ENCODE results near the gene SPTBN5.
A peak's percentile ranks its signal among the peaks of the same experiment; 100 is the strongest.

The SPTBN5 gene

GRCh38 chr15:41883484-41883825 lies 10.4 kb downstream of the SPTBN5 start:
- DNase-seq (ENCODE audit: low read depth): no peak

DNA sequence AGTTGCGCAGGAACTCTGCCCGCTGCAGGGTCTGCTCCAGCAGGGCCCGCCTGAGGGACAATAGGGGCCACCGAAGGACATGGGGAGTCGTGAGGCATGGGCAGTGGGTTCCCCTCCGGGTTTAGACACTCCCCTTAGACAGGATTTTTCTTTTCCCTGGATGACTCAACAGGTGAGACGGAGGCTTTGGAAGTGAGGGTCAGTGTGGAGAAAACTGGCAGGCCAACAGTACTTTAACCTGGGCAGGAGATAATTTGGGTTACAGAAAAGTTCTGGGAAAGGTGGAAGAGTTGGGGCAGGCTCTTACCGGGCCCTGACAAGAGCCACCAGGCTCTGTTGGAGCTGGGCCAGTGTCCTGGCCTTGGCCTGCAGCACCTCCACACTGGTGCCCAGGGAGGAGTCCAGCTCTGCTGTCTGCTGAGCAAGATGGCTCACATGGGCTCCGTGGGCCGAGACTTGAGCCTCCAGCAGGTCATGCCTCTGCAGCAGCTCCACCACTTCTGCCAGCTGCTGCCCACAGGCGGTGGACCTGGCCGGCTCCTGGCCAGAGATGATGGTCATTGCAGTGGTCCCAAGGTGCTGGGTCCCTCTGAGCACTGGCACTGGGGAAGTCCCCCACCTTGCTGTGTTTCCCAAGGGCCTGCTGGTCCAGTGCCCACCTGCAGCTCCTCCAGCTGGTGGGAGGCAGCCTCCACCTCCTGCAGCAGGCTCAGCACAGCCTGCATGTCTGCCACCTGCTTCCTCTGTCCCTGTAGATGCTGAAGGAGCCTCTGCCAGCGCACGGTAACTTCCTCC lies 11.0 kb downstream of the SPTBN5 start:
- DNase-seq (ENCODE audit: low read depth): no peak

- DNase-seq (ENCODE audit: low read depth): no peak
These were observed 11.7 kb downstream of the SPTBN5 start for GRCh38 chr15:41881920-41882688.

GRCh38 chr15:41881550-41881919 lies 12.3 kb downstream of the SPTBN5 start:
- no peak for DNase-seq (ENCODE audit: low read depth)

GRCh38 chr15:41881086-41881485 lies 12.8 kb downstream of the SPTBN5 start:
- DNase-seq (ENCODE audit: low read depth): no peak

DNA sequence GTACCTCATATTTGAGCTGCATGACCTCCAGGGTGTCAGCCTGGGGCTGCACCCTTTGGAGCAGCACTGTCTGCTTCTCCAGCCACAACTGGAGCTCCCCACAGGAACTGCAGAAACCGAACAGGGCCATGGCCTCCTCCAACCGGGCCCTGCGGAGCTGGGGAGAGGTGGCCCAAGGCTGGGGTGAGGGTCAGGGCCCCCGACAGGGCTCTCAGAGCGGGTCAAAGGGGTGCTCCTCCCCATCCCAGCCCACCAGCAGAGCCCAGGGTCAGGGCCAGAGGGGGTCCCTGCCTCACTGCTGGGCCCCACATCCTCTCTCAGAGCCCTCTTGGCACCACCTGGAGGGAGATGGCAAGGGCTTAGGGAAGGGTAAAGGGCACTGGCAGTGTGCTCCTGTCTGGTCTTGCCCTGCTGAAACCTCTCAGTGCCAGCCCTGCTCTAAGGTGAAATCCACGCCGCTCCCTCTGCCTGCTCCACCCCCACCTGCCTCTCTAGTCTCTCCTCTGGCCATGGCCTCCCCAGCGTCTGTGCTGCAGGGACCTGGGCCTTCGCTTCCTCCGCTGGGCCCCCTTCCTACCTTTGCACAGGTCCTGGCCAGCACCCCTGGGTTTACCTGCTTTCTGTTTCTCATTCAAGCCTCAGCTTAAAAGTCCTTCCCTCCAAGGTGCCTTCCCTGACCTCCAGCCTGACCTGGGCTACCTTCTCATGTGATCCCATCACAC lies 13.5 kb downstream of the SPTBN5 start:
- no peak for DNase-seq (ENCODE audit: low read depth)

DNA sequence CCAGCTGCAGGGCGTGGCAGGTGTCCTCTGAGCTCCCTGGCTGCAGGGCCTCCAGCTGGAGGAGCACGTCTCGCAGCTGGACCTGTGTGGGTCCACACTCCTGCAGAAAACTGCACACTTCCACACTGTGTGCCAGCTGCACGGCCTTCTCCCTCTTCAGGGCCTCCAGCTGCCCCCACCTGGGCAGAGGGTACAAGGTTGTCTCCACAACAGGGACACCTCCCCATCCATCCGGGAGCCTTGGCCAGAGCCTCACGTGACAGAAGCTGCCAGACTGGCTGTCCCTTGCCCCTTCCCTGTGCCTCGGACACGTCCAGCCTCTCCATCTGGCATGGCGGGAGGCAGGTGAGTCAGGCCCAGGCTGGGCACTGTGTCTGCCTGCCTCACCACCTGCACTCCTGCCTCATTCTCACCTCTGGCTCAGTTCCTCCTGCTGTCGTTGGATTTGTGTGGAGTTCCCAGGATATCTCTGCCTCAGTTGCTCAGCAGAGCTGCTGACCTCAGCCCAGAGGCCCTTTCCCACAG lies 14.5 kb downstream of the SPTBN5 start:
- DNase-seq (ENCODE audit: low read depth): no peak

GRCh38 chr15:41878355-41878699 lies 15.5 kb downstream of the SPTBN5 start:
- DNase-seq (ENCODE audit: low read depth): no peak

- DNase-seq (ENCODE audit: low read depth): no peak
These were observed 16.1 kb downstream of the SPTBN5 start for GRCh38 chr15:41877631-41878354.

DNA sequence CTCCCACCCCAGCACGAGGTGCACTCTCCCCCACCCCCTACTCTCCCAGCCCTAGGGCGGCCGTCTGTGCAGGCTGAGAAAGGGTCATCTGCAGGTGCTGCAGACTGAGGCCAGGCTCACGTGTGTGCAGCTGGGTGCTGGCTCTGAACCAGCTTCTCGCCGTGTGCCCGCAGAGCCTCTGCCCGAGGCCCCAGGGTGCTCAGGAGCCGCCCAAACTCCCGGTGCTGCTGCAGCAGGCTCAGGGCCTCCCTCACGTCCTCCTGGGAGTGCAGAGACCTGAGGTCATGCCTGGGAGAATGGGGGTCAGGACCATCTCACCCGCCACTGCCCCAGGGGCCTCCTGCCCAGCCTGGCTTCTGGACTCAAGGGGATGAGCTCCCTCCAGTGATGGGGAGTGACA lies 17.2 kb downstream of the SPTBN5 start:
- DNase-seq (ENCODE audit: low read depth): no peak

DNA sequence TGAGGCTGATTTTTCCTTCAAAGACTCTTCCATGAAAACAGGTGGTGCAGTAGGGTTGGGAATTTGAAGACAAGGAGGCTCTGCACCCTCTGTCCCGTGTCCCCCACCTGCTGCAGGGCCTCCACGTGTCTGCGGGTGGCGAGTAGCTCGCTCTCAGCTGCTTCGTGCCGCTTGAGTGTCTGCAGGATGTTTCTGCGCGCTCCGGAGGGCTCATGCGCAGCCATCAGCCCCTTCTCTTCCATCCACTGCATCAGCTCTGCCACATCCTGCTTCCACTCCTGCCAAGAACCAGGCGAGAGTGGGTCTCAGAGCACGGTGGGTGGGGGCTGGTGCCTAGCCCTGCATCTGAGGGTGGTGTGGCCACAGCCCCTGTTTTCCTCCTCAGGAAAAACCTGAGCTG lies 17.8 kb downstream of the SPTBN5 start:
- DNase-seq (ENCODE audit: low read depth): no peak

DNA sequence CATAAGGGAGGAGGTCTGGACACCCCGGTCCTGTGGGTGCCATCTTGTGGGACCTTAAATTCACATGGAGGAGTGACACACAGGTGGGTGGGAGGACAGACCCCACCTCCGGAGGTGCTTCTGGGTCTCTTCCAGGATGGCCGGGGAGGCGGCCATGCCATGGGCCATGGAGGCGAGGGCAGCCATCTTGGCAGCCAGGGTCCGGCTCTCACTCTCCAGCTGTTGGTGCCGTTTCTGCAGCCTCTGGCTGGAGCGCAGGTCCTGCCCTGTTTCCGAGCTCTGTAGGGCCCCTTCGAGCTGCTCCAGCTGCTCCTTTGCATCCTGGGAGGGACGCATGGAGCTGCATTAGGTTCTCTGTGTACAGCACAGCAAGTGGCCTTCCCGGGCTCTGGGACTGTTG lies 19.1 kb downstream of the SPTBN5 start:
- DNase-seq (ENCODE audit: low read depth): no peak

DNA sequence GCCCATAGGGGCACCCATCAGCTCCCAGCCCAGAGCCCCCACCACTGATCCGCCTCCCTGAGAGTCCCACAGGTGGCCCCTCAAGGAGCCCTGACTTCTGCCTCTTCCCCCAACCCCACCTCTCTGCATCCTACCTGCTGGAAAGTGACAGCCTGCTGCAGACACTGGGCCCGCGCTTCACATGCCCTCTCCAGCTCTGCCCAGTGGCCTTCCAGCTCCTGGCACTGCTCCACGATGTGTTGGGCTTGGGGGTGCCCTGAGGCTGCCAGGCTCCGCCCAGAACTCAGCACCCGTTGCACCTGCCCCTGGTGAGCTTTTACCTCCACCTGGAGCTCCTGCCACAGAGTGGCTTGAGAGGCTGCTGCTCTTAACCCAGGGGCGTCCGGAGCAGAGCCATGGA lies 20.1 kb downstream of the SPTBN5 start:
- DNase-seq (ENCODE audit: low read depth): no peak

- DNase-seq (ENCODE audit: low read depth): no peak
These were observed 21.6 kb downstream of the SPTBN5 start for GRCh38 chr15:41872166-41872747.

DNA sequence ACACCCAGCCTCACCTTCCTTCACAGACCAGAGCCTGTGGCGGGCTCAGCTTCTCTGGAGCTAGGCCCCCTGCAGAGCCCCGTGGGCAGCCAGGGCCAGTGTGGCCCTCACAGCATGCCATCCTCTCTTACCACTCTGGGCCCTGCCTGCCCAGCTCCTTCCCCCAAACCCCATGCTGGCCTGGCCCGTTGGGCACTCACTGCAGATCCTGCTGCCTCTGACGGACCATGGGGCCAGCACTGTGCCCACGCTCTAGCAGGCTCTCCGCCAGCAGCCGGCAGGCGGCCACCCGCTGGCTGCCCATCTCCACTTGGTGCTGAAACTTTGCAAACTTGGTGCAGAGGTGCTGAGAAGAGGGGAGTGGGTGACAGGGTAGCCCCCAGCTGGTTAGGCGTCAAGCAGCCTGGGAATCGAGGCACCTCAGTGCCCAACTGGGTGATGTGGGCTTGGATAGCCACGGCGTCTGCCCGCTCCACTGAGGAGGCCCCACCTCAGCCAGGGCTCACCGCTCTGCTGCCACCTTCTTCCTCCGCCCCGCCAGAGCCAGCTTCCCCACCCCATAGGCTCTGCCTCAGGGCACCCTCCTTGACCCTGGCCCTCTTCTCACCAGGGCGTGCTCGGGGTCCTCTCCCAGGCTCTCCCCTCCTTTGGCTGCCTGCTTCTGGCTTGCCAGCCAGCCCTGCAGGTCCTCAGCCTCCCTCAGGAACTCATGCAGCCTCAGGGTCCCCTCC lies 22.5 kb downstream of the SPTBN5 start:
- no peak for DNase-seq (ENCODE audit: low read depth)

GRCh38 chr15:41870689-41871081 lies 23.2 kb downstream of the SPTBN5 start:
- peak; percentile 39 for DNase-seq (ENCODE audit: low read depth)

GRCh38 chr15:41869770-41870688 lies 23.8 kb downstream of the SPTBN5 start:
- DNase-seq (ENCODE audit: low read depth): no peak

GRCh38 chr15:41868321-41868720 lies 25.5 kb downstream of the SPTBN5 start:
- DNase-seq (ENCODE audit: low read depth): no peak

GRCh38 chr15:41866872-41867579 lies 26.8 kb downstream of the SPTBN5 start:
- DNase-seq (ENCODE audit: low read depth): no peak
